Measurements from ENCODE around the gene SEMA6D.

DNA sequence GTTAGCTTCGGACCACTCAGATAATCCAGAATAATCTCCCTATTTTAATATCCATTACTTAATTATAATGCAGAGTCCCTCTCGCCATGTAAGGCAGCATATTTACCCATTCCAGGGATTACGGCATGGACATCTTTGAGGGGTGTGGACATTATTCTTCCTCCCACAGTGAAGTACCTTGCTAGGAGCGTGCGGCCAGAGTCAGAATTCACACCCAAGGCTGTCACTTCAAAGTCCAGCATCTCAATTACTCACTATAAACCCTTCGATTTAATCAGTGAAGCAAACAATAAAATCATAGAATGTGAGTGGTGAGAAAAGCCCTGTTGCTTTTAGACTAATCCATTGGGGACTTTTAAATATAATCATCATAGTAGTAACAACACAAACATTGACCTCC, 11.6 kb downstream of the SEMA6D start:
- TF ChIP-seq POLR2A (IDR thresholded peaks at IDR 0.05) (no peak), EP300 (IDR thresholded peaks at IDR 0.05) (no peak)
- TF ChIP-seq, protein P1, sequence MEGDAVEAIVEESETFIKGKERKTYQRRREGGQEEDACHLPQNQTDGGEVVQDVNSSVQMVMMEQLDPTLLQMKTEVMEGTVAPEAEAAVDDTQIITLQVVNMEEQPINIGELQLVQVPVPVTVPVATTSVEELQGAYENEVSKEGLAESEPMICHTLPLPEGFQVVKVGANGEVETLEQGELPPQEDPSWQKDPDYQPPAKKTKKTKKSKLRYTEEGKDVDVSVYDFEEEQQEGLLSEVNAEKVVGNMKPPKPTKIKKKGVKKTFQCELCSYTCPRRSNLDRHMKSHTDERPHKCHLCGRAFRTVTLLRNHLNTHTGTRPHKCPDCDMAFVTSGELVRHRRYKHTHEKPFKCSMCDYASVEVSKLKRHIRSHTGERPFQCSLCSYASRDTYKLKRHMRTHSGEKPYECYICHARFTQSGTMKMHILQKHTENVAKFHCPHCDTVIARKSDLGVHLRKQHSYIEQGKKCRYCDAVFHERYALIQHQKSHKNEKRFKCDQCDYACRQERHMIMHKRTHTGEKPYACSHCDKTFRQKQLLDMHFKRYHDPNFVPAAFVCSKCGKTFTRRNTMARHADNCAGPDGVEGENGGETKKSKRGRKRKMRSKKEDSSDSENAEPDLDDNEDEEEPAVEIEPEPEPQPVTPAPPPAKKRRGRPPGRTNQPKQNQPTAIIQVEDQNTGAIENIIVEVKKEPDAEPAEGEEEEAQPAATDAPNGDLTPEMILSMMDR (IDR thresholded peaks at IDR 0.05): no peak
